Mesenchymal stem cell (in vitro differentiated cells and primary cell): ENCODE measurements around the gene SLC34A3.
"Not testable (repeated sequence)": the region's sequence is repeated elsewhere in the genome, so short reads cannot be mapped to it uniquely, and the experiment has no call there.

Experiments used
- DNase-seq: peaks from one replicate; pipeline ENCODE4 v3.0.0-alpha.2; 2013
- H2AFZ ChIP-seq: one replicate; pipeline ENCODE4 v1.6.1; 2013; ENCODE audit warnings: low read depth, mild to moderate bottlenecking, control low read depth, inconsistent platforms, low read length, moderate library complexity
- H2AK5ac ChIP-seq: 2 replicates; pipeline ENCODE4 v1.6.1; 2013; ENCODE audit warnings: low read length, moderate library complexity, mild to moderate bottlenecking, inconsistent platforms; ENCODE audit not compliant: severe bottlenecking
- H2BK120ac ChIP-seq: one replicate; pipeline ENCODE4 v1.6.1; 2013; ENCODE audit warnings: low read depth, mild to moderate bottlenecking, inconsistent platforms, low read length, moderate library complexity
- H2BK12ac ChIP-seq, 2 experiments: one replicate each; pipeline ENCODE4 v1.6.1; 2013; ENCODE audit warnings: inconsistent platforms in 2 of 2, low read length in 2 of 2, mild to moderate bottlenecking in 2 of 2, moderate library complexity in 2 of 2, control low read depth in 1 of 2
- H2BK15ac ChIP-seq: one replicate; pipeline ENCODE4 v1.6.1; 2013; ENCODE audit warnings: mild to moderate bottlenecking, low read depth, inconsistent platforms; ENCODE audit not compliant: poor library complexity, severe bottlenecking
- H2BK5ac ChIP-seq: 2 replicates; pipeline ENCODE4 v1.6.1; 2013; ENCODE audit warnings: low read depth, mild to moderate bottlenecking, low read length, control low read depth, inconsistent platforms; ENCODE audit not compliant: poor library complexity, severe bottlenecking
- H3K14ac ChIP-seq, 2 experiments: one replicate each; pipeline ENCODE4 v1.6.1; 2013; ENCODE audit warnings: inconsistent platforms in 2 of 2, low read length in 2 of 2, control low read depth in 1 of 2, mild to moderate bottlenecking in 1 of 2, moderate library complexity in 1 of 2
- H3K18ac ChIP-seq, 2 experiments: one replicate each; pipeline ENCODE4 v1.6.1; 2013; ENCODE audit warnings: inconsistent platforms in 2 of 2, low read length in 2 of 2, control low read depth in 1 of 2, low read depth in 1 of 2, mild to moderate bottlenecking in 1 of 2
- H3K23ac ChIP-seq, 2 experiments: one replicate each; pipeline ENCODE4 v1.6.1; 2013; ENCODE audit warnings: inconsistent platforms in 2 of 2, low read length in 2 of 2, mild to moderate bottlenecking in 2 of 2, moderate library complexity in 2 of 2, control low read depth in 1 of 2
- H3K27ac ChIP-seq: 2 replicates; pipeline ENCODE4 v1.5.1; 2013; ENCODE audit warnings: mild to moderate bottlenecking, moderate library complexity, low read length, control low read depth, inconsistent platforms; ENCODE audit not compliant: poor library complexity, severe bottlenecking
- H3K27me3 ChIP-seq, 2 experiments: 2 replicates each; pipeline versions ENCODE4 v1.6.1 to v1.7.0; 2013; ENCODE audit warnings: low read length in 2 of 2, mild to moderate bottlenecking in 2 of 2, moderate library complexity in 2 of 2, control low read depth in 1 of 2, inconsistent platforms in 1 of 2; ENCODE audit not compliant: control insufficient read depth in 1 of 2, insufficient read depth in 1 of 2
- H3K36me3 ChIP-seq, 2 experiments: 2 replicates each; pipeline versions ENCODE4 v1.6.1 to v1.7.0; 2013; ENCODE audit warnings: low read length in 2 of 2, control low read depth in 1 of 2, inconsistent platforms in 1 of 2, low read depth in 1 of 2, mild to moderate bottlenecking in 1 of 2; ENCODE audit not compliant: insufficient read depth in 2 of 2, control insufficient read depth in 1 of 2
- H3K4ac ChIP-seq, 2 experiments: one replicate each; pipeline ENCODE4 v1.6.1; 2013; ENCODE audit warnings: inconsistent platforms in 2 of 2, low read length in 2 of 2, mild to moderate bottlenecking in 2 of 2, moderate library complexity in 2 of 2, control low read depth in 1 of 2, low read depth in 1 of 2
- H3K4me1 ChIP-seq: 2 replicates; pipeline ENCODE4 v1.6.1; 2013; ENCODE audit warnings: low read depth, low read length, control low read depth; ENCODE audit not compliant: control insufficient read depth, insufficient read depth
- H3K4me2 ChIP-seq: 2 replicates; pipeline ENCODE4 v1.6.1; 2013; ENCODE audit warnings: low read length, mild to moderate bottlenecking, inconsistent platforms; ENCODE audit not compliant: poor library complexity, severe bottlenecking
- H3K4me3 ChIP-seq, 2 experiments: 2 replicates each; pipeline versions ENCODE4 v1.5.1 to v1.7.0; 2013; ENCODE audit warnings: low read length in 2 of 2, mild to moderate bottlenecking in 2 of 2, control low read depth in 1 of 2, low read depth in 1 of 2; ENCODE audit not compliant: insufficient read depth in 1 of 2
- H3K79me1 ChIP-seq: replicated peaks from 2 replicates; pipeline ENCODE4 v1.6.1; 2013; ENCODE audit warnings: mild to moderate bottlenecking, control low read depth, low read length, inconsistent platforms; ENCODE audit not compliant: poor library complexity, severe bottlenecking
- H3K9ac ChIP-seq: 2 replicates; pipeline ENCODE4 v1.7.0; 2013; ENCODE audit warnings: mild to moderate bottlenecking, low read length, moderate library complexity
- H3K9me3 ChIP-seq: 2 replicates; pipeline ENCODE4 v1.7.0; 2013; ENCODE audit warnings: mild to moderate bottlenecking, low read length; ENCODE audit not compliant: control insufficient read depth
- H4K8ac ChIP-seq: one replicate; pipeline ENCODE4 v1.6.1; 2013; ENCODE audit warnings: inconsistent platforms, mild to moderate bottlenecking, low read length, moderate library complexity
- H4K91ac ChIP-seq: one replicate; pipeline ENCODE4 v1.6.1; 2013; ENCODE audit warnings: mild to moderate bottlenecking, low read length, inconsistent platforms
- WGBS: methylation state at CpG from one replicate; pipeline ENCODE4 v1.1.7; 2013; ENCODE audit warnings: mixed read lengths; 5-methylcytosine and 5-hydroxymethylcytosine counted together

The SLC34A3 gene

DNA sequence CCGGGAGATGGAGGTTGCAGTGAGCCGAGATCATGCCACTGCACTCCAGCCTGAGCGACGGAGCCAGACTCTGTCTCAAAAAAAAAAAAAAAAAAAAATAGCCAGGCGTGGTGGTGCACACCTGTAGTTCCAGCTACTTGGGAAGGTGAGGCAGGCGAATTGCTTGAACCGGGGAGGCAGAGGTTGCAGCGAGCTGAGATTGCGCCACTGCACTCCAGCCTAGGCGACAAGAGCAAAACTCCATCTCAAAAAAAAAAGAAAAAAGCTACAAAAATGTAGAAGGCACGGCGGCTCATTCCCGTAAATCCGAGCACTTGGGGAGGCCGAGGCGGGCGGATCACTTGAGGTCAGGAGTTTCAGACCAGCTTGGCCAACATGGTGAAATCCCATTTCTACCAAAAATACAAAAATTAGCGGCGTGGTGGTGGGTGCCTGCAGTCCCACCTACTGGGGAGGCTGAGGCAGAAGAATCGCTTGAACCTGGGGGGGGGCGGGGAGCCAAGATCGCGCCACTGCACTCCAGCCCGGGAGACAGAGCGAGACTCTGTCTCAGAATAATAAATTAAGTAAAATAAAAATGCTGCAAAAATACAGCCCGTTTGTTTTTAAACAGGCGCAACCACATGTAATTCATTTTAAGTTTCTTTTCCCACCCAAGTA, 9.0 kb downstream of the SLC34A3 start:
- DNase-seq: peak; percentile 25
- peak overlapping the region; percentile 94 for H3K4me2 ChIP-seq
- not testable (repeated sequence) for H2AK5ac ChIP-seq, H3K14ac ChIP-seq, H4K91ac ChIP-seq, H4K8ac ChIP-seq, H2AFZ ChIP-seq, H3K4ac ChIP-seq, H3K18ac ChIP-seq, H3K23ac ChIP-seq, H2BK12ac ChIP-seq, H2BK15ac ChIP-seq, H3K9me3 ChIP-seq, H2BK120ac ChIP-seq
- H3K27ac ChIP-seq: peak overlapping the region; percentile 35
- peaks cover 21% of the 10 kb centered on the region for H3K79me1 ChIP-seq
- peak overlapping the region; percentile 74 for H2BK5ac ChIP-seq
- H3K4me1 ChIP-seq: peaks cover 55% of the 10 kb centered on the region
- peak overlapping the region; percentile 72 to 79 for H3K4me3 ChIP-seq
- peaks cover 0 to 11% of the 10 kb centered on the region in 2 experiments for H3K27me3 ChIP-seq
- H3K9ac ChIP-seq: peak overlapping the region; percentile 93
- H3K36me3 ChIP-seq: peaks cover 24 to 25% of the 10 kb centered on the region in 2 experiments
- WGBS: 49% methylated on average over 24 of the region's 27 CpGs

DNA sequence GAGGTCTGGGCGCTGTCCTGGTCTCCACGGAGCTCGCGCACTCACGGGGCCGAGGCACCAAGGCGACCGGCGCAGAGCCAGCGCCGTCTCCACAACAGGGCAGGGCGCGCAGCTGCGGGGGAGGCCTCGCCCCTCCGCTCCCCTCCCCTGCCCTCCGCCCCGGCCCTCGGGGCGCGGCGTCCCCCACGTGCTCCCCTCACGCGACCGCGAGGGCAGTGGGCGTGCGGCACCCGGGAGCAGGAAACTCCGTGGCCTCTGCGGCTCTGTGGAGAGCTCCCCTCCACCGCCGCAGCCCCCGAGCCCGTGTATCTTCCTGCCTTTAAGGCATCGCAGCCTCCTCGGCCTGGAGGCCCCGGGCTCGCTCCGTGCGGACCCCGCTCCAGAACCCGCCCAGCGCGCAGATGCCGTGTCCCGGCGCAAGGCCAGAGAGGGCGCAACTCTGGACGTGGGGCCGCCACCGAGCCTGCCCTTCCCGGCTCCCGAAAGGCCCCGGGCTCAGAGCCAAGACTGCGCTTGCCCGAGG, 9.7 kb downstream of the SLC34A3 start:
- peak overlapping the region; percentile 20 for H2AFZ ChIP-seq
- peak overlapping the region; percentile 72 to 79 for H3K4me3 ChIP-seq
- no peaks in the 10 kb centered on the region for H3K9me3 ChIP-seq
- DNase-seq: peak; percentile 82
- peak overlapping the region; percentile 64 for H2BK120ac ChIP-seq
- H3K4me1 ChIP-seq: peaks cover 59% of the 10 kb centered on the region
- peak overlapping the region; percentile 93 for H3K9ac ChIP-seq
- peaks cover 24 to 27% of the 10 kb centered on the region in 2 experiments for H3K36me3 ChIP-seq
- H2BK5ac ChIP-seq: peak overlapping the region; percentile 74
- peak overlapping the region in 1 of 2 experiments; percentile 94 for H2BK12ac ChIP-seq
- peak overlapping the region; percentile 92 to 94 for H3K4ac ChIP-seq
- peak overlapping the region; percentile 87 for H2BK15ac ChIP-seq
- peaks cover 21% of the 10 kb centered on the region for H3K79me1 ChIP-seq
- H3K27ac ChIP-seq: peak overlapping the region; percentile 86
- peak overlapping the region; percentile 86 for H4K8ac ChIP-seq
- peaks cover 0 to 7% of the 10 kb centered on the region in 2 experiments for H3K27me3 ChIP-seq
- H3K18ac ChIP-seq: peak overlapping the region; percentile 65 to 100
- peak overlapping the region; percentile 83 for H4K91ac ChIP-seq
- peak overlapping the region; percentile 94 for H3K4me2 ChIP-seq
- H3K23ac ChIP-seq: peak overlapping the region in 1 of 2 experiments; percentile 77
- H3K14ac ChIP-seq: peak overlapping the region; percentile 83 to 88
- H2AK5ac ChIP-seq: no peak overlapping the region
- WGBS: under 1% methylated on average over 44 of the region's 58 CpGs

GRCh38 chr9:137240841-137241489, 10.3 kb downstream of the SLC34A3 start, which contains the start of gene TUBB4B:
TUBB4B (plus strand) TSS chr9:137241287; CDS start chr9:137241361, 74 bp downstream.
- peak within 1 kb of the TSS; percentile 80 to 100 for H3K18ac ChIP-seq
- peak within 1 kb of the TSS; percentile 94 for H3K4me2 ChIP-seq
- H3K4me3 ChIP-seq: peak within 1 kb of the TSS; percentile 84 to 85
- peak within 1 kb of the TSS; percentile 86 for H4K8ac ChIP-seq
- peak within 1 kb of the TSS; percentile 83 for H4K91ac ChIP-seq
- peaks cover 58% of the 10 kb centered on the region for H3K4me1 ChIP-seq
- peak within 1 kb of the TSS; percentile 93 for H3K9ac ChIP-seq
- peak within 1 kb of the TSS; percentile 81 for H2BK120ac ChIP-seq
- no peak within 1 kb of the TSS for H2AK5ac ChIP-seq
- peak within 1 kb of the TSS; percentile 74 for H2BK5ac ChIP-seq
- H3K36me3 ChIP-seq: peaks cover 24 to 27% of the 10 kb centered on the region in 2 experiments
- H2BK15ac ChIP-seq: peak within 1 kb of the TSS; percentile 87
- H3K14ac ChIP-seq: peak within 1 kb of the TSS; percentile 83 to 88
- peak within 1 kb of the TSS in 1 of 2 experiments; percentile 94 for H2BK12ac ChIP-seq
- no peaks in the 10 kb centered on the region for H3K9me3 ChIP-seq
- WGBS: under 1% methylated on average over 58 of the region's 67 CpGs
- H3K4ac ChIP-seq: peak within 1 kb of the TSS; percentile 92 to 94
- H2AFZ ChIP-seq: peak within 1 kb of the TSS; percentile 20
- peak; percentile 100 for DNase-seq
- peaks cover 0 to 8% of the 10 kb centered on the region in 2 experiments for H3K27me3 ChIP-seq
- peak within 1 kb of the TSS in 1 of 2 experiments; percentile 84 for H3K23ac ChIP-seq
- peak within 1 kb of the TSS; percentile 86 for H3K27ac ChIP-seq
- peaks cover 19% of the 10 kb centered on the region for H3K79me1 ChIP-seq
